ENCODE data around the gene PRKCI. TPM values are rescaled to one million over a fixed set of nuclear protein-coding genes. Genes with fewer than 3 reads are reported as not detected.
A peak's percentile ranks its signal among the peaks of the same experiment; 100 is the strongest.

The PRKCI gene
- total RNA-seq, 1 experiment from 2014 or later, result 90.6 TPM

GRCh38 chr3:170220871-170221270, 1.4 kb upstream of the PRKCI start:
- ChIA-PET POLR2A (interaction anchor here (0.6 kb wide), 1 partner anchor 393 kb away, joined by 6 read pairs; no protein-coding TSS in a partner anchor), CTCF (no interaction called here)
- DNase-seq (ENCODE audit: low spot score) (no peak), ATAC-seq (no peak)
- TF ChIP-seq IRF2 (CRISPR knock-in tag; IDR thresholded peaks at IDR 0.05; ENCODE audit: borderline replicate concordance, low read depth) (no peak), PRDM15 (CRISPR knock-in tag; IDR thresholded peaks at IDR 0.05) (no peak), CBFB (CRISPR knock-in tag; IDR thresholded peaks at IDR 0.05; ENCODE audit: low read depth) (no peak), E2F5 (CRISPR knock-in tag; IDR thresholded peaks at IDR 0.05) (no peak), ZNF423 (CRISPR knock-in tag; IDR thresholded peaks at IDR 0.05) (no peak), PRRX2 (CRISPR knock-in tag; IDR thresholded peaks at IDR 0.05) (no peak), ATF1 (CRISPR knock-in tag; IDR thresholded peaks at IDR 0.05) (no peak), HMGXB4 (CRISPR knock-in tag; IDR thresholded peaks at IDR 0.05) (no peak)
- Mint-ChIP-seq H3K36me3 (no peaks in the 10 kb centered on the region), H3K9me3 (peaks cover 5% of the 10 kb centered on the region), H3K27me3 (ENCODE audit: low read depth) (no peaks in the 10 kb centered on the region), H3K4me3 (peak overlapping the region; percentile 29), H3K4me1 (peaks cover 16% of the 10 kb centered on the region), H3K27ac (no peak overlapping the region)

- 0 out of 2 replicates have a peak, but pooled peaks have one; percentile 44 for TF ChIP-seq ZBTB43 (CRISPR knock-in tag; IDR thresholded peaks at IDR 0.05)
- peak; percentile 23; the same call in 1 of the 2 replicates for TF ChIP-seq ELF4 (CRISPR knock-in tag; IDR thresholded peaks at IDR 0.05; ENCODE audit: low read depth)
- no peak for TF ChIP-seq FOXP4 (CRISPR knock-in tag; IDR thresholded peaks at IDR 0.05)
- no peak for TF ChIP-seq ATF6 (CRISPR knock-in tag; IDR thresholded peaks at IDR 0.05)
- peak; percentile 18; the same call in 1 of the 2 replicates for TF ChIP-seq HMGXB4 (CRISPR knock-in tag; IDR thresholded peaks at IDR 0.05)
- no peak for TF ChIP-seq ZNF219 (CRISPR knock-in tag; IDR thresholded peaks at IDR 0.05; ENCODE audit: borderline replicate concordance)
- no peak for TF ChIP-seq GRHL2 (CRISPR knock-in tag; IDR thresholded peaks at IDR 0.05; ENCODE audit: insufficient replicate concordance, severe bottlenecking)
- ChIA-PET POLR2A (interaction anchor here (0.6 kb wide), 2 partner anchors 80 to 272 kb away, joined by 3 read pairs; no protein-coding TSS in a partner anchor), CTCF (interaction anchor here (1.6 kb wide), 1 partner anchor 102 kb away, joined by 3 read pairs; no protein-coding TSS in a partner anchor)
- ATAC-seq (peak; percentile 38), DNase-seq (ENCODE audit: low spot score) (peak; percentile 61)
- peak overlapping the region; percentile 93 for H3K4me3 Mint-ChIP-seq
- no peaks in the 10 kb centered on the region for H3K27me3 Mint-ChIP-seq (ENCODE audit: low read depth)
- H3K9me3 Mint-ChIP-seq, result no peaks in the 10 kb centered on the region
- H3K36me3 Mint-ChIP-seq, result no peaks in the 10 kb centered on the region
- peaks cover 36% of the 10 kb centered on the region for H3K4me1 Mint-ChIP-seq
- H3K27ac Mint-ChIP-seq, result peak overlapping the region; percentile 95
Measured at GRCh38 chr3:170222647-170223541, 670 bp downstream of the PRKCI start.

Measured in WTC11 (cell line).